DOHH2 (cell line): Measurements from ENCODE around the gene PADI4.

Experiments
- H3F3A ChIP-seq: fragments of 200-600 bp; sonication (generic), shearing (Covaris generic); 2 replicates; pipeline ENCODE4 v1.6.0; 2016; ENCODE audit warnings: antibody characterized with exemption, mild to moderate bottlenecking; ENCODE audit not compliant: control insufficient read depth, insufficient read depth
- H3K27ac ChIP-seq: fragments of 200-600 bp; sonication (generic); 2 replicates; pipeline ENCODE4 v1.5.1; 2014; ENCODE audit warnings: low read depth, mild to moderate bottlenecking, low read length, moderate library complexity
- H3K27me3 ChIP-seq: fragments of 200-600 bp; sonication (generic); 2 replicates; pipeline ENCODE4 v1.6.1; 2014; ENCODE audit warnings: mild to moderate bottlenecking, low read length, mixed read lengths; ENCODE audit not compliant: control insufficient read depth
- H3K36me3 ChIP-seq: fragments of 200-600 bp; sonication (generic); 2 replicates; pipeline ENCODE4 v1.6.1; 2014; ENCODE audit warnings: mild to moderate bottlenecking, low read length, moderate library complexity, mixed read lengths; ENCODE audit not compliant: control insufficient read depth
- H3K4me1 ChIP-seq: fragments of 200-600 bp; sonication (generic); 2 replicates; pipeline ENCODE4 v1.6.1; 2014; ENCODE audit warnings: mild to moderate bottlenecking, low read length, mixed read lengths; ENCODE audit not compliant: control insufficient read depth
- H3K4me2 ChIP-seq: fragments of 200-600 bp; sonication (generic); 2 replicates; pipeline ENCODE4 v1.6.0; 2014; ENCODE audit warnings: mild to moderate bottlenecking, low read length, moderate library complexity
- H3K4me3 ChIP-seq: fragments of 200-600 bp; sonication (generic); 2 replicates; pipeline ENCODE4 v1.5.1; 2014; ENCODE audit warnings: mild to moderate bottlenecking, low read length, mixed read lengths
- H3K79me2 ChIP-seq: fragments of 200-600 bp; sonication (generic); 2 replicates; pipeline ENCODE4 v1.6.1; 2014; ENCODE audit warnings: mild to moderate bottlenecking, low read length, mixed read lengths; ENCODE audit not compliant: control insufficient read depth
- H3K9me2 ChIP-seq: fragments of 200-600 bp; sonication (generic); replicated peaks from 2 replicates; pipeline ENCODE4 v1.6.1; 2014; ENCODE audit warnings: mild to moderate bottlenecking, low read length, mixed read lengths; ENCODE audit not compliant: control insufficient read depth
- H3K9me3 ChIP-seq: fragments of 200-600 bp; sonication (generic); 2 replicates; pipeline ENCODE4 v1.6.1; 2014; ENCODE audit warnings: antibody characterized with exemption, low read length, mixed read lengths; ENCODE audit not compliant: control insufficient read depth, insufficient read depth
- H4K20me1 ChIP-seq: fragments of 200-600 bp; sonication (generic); 2 replicates; pipeline ENCODE4 v1.6.0; 2014; ENCODE audit warnings: low read depth, mild to moderate bottlenecking, antibody characterized with exemption, low read length, moderate library complexity; ENCODE audit not compliant: control insufficient read depth, insufficient read depth
- EZH2phosphoT487 ChIP-seq: fragments of 200-600 bp; sonication (generic); IDR thresholded peaks from 2 replicates; pipeline ENCODE4 v1.6.1; 2017; ENCODE audit warnings: borderline replicate concordance, mild to moderate bottlenecking, antibody characterized with exemption, low read length, moderate library complexity, mixed read lengths
- TF ChIP-seq, protein P1 (sequence below): fragments of 200-600 bp; sonication (generic); IDR thresholded peaks from one replicate; pipeline ENCODE4 v1.5.1; 2014; ENCODE audit warnings: antibody characterized with exemption, mild to moderate bottlenecking, low read depth, low read length; ENCODE audit not compliant: poor library complexity, severe bottlenecking

PADI4 gene

GRCh38 chr1:17363771-17364170 is 55.8 kb downstream of the PADI4 start:
- no peak overlapping the region for H3K4me3 ChIP-seq
- H3K4me2 ChIP-seq = no peak overlapping the region
- TF ChIP-seq, protein P1, sequence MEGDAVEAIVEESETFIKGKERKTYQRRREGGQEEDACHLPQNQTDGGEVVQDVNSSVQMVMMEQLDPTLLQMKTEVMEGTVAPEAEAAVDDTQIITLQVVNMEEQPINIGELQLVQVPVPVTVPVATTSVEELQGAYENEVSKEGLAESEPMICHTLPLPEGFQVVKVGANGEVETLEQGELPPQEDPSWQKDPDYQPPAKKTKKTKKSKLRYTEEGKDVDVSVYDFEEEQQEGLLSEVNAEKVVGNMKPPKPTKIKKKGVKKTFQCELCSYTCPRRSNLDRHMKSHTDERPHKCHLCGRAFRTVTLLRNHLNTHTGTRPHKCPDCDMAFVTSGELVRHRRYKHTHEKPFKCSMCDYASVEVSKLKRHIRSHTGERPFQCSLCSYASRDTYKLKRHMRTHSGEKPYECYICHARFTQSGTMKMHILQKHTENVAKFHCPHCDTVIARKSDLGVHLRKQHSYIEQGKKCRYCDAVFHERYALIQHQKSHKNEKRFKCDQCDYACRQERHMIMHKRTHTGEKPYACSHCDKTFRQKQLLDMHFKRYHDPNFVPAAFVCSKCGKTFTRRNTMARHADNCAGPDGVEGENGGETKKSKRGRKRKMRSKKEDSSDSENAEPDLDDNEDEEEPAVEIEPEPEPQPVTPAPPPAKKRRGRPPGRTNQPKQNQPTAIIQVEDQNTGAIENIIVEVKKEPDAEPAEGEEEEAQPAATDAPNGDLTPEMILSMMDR = no peak
- TF ChIP-seq EZH2phosphoT487 = no peak
- no peaks in the 10 kb centered on the region for H3K9me2 ChIP-seq
- H3K27me3 ChIP-seq = 0 out of 2 replicates have a peak, but pooled peaks cover 3% of the 10 kb centered on the region
- no peaks in the 10 kb centered on the region for H3K79me2 ChIP-seq
- H3K36me3 ChIP-seq = no peaks in the 10 kb centered on the region
- H4K20me1 ChIP-seq = no peaks in the 10 kb centered on the region
- H3K9me3 ChIP-seq = no peaks in the 10 kb centered on the region
- no peak overlapping the region for H3K27ac ChIP-seq
- no peaks in the 10 kb centered on the region for H3K4me1 ChIP-seq
- no peaks in the 10 kb centered on the region for H3F3A ChIP-seq

- Histone ChIP-seq H3F3A (no peaks in the 10 kb centered on the region), H4K20me1 (no peaks in the 10 kb centered on the region), H3K4me2 (no peak overlapping the region), H3K36me3 (no peaks in the 10 kb centered on the region), H3K27ac (no peak overlapping the region), H3K79me2 (no peaks in the 10 kb centered on the region), H3K9me3 (no peaks in the 10 kb centered on the region), H3K4me1 (no peaks in the 10 kb centered on the region), H3K27me3 (0 out of 2 replicates have a peak, but pooled peaks cover 3% of the 10 kb centered on the region), H3K9me2 (no peaks in the 10 kb centered on the region), H3K4me3 (no peak overlapping the region)
- no peak for TF ChIP-seq EZH2phosphoT487
- TF ChIP-seq, protein P1 = no peak
Observed at GRCh38 chr1:17365293-17365692, 57.3 kb downstream of the PADI4 start.

GRCh38 chr1:17369466-17369865 is 61.5 kb downstream of the PADI4 start:
- H3K79me2 ChIP-seq = no peaks in the 10 kb centered on the region
- no peaks in the 10 kb centered on the region for H3K36me3 ChIP-seq
- H3K9me2 ChIP-seq = no peaks in the 10 kb centered on the region
- no peak overlapping the region for H3K27ac ChIP-seq
- H4K20me1 ChIP-seq = no peaks in the 10 kb centered on the region
- no peaks in the 10 kb centered on the region for H3K9me3 ChIP-seq
- no peak overlapping the region for H3K4me2 ChIP-seq
- no peaks in the 10 kb centered on the region for H3K4me1 ChIP-seq
- TF ChIP-seq, protein P1 = no peak
- TF ChIP-seq EZH2phosphoT487 = no peak
- H3K27me3 ChIP-seq = 0 out of 2 replicates have a peak, but pooled peaks cover 3% of the 10 kb centered on the region
- H3F3A ChIP-seq = no peaks in the 10 kb centered on the region
- no peak overlapping the region for H3K4me3 ChIP-seq
